Measurements from ENCODE around the gene RBPJL. TPM values are rescaled to one million over a fixed set of nuclear protein-coding genes. Genes with fewer than 3 reads are reported as not detected.

Gene RBPJL
- total RNA-seq, 4 donors from 2014 or later: not detected

GRCh38 chr20:45362804-45363610 lies 56.4 kb downstream of the RBPJL start, which contains the start of gene SYS1:
Gene SYS1, plus strand, starts transcription at chr20:45363156. Its CDS starts 376 bp downstream, at chr20:45363532.
- Histone ChIP-seq H3K27me3 (no peaks in the 10 kb centered on the region), H3K4me1 (peaks cover 5% of the 10 kb centered on the region in 2 donors), H3K4me3 (peak within 1 kb of the TSS; percentile 80 to 85), H3K36me3 (no peaks in the 10 kb centered on the region), H3K9me3 (no peaks in the 10 kb centered on the region), H3K27ac (peak within 1 kb of the TSS; percentile 94 to 95)
- peak; percentile 99 for DNase-seq
- TF ChIP-seq POLR2A (IDR thresholded peaks at IDR 0.05) (peak; percentile 68 to 93), CTCF (IDR thresholded peaks at IDR 0.05) (peak; percentile 91 to 97 (median 96))
- intact Hi-C loops (cut with DNase I; ENCODE audit: low total_unique reads): loop anchor here (2.0 kb wide), 1 partner anchor 74 kb away; no protein-coding TSS in a partner anchor

GRCh38 chr20:45363611-45364492 lies 57.2 kb downstream of the RBPJL start:
- DNase-seq: no peak
- H3K27ac ChIP-seq: peak overlapping the region; percentile 94 to 95
- peak overlapping the region; percentile 80 to 85 for H3K4me3 ChIP-seq
- H3K36me3 ChIP-seq: no peaks in the 10 kb centered on the region
- no peaks in the 10 kb centered on the region for H3K27me3 ChIP-seq
- H3K4me1 ChIP-seq: peaks cover 3 to 5% of the 10 kb centered on the region in 2 donors
- intact Hi-C loops (cut with DNase I; ENCODE audit: low total_unique reads): loop anchor here (2.0 kb wide), 1 partner anchor 73 kb away; no protein-coding TSS in a partner anchor
- TF ChIP-seq POLR2A (IDR thresholded peaks at IDR 0.05) (no peak), CTCF (IDR thresholded peaks at IDR 0.05) (no peak)
- no peaks in the 10 kb centered on the region for H3K9me3 ChIP-seq

GRCh38 chr20:45365444-45365970 lies 58.9 kb downstream of the RBPJL start:
- peaks cover 0 to 5% of the 10 kb centered on the region in 2 donors for H3K4me1 ChIP-seq
- DNase-seq: no peak
- no peak overlapping the region for H3K27ac ChIP-seq
- intact Hi-C loops (cut with DNase I; ENCODE audit: low total_unique reads): no loop called here
- no peak for TF ChIP-seq POLR2A (IDR thresholded peaks at IDR 0.05)
- TF ChIP-seq CTCF (IDR thresholded peaks at IDR 0.05): no peak
- no peaks in the 10 kb centered on the region for H3K27me3 ChIP-seq
- no peak overlapping the region for H3K4me3 ChIP-seq
- H3K9me3 ChIP-seq: no peaks in the 10 kb centered on the region
- H3K36me3 ChIP-seq: no peaks in the 10 kb centered on the region

GRCh38 chr20:45366192-45366591 lies 59.6 kb downstream of the RBPJL start:
- Histone ChIP-seq H3K27ac (no peak overlapping the region), H3K4me3 (no peak overlapping the region), H3K27me3 (no peaks in the 10 kb centered on the region), H3K36me3 (no peaks in the 10 kb centered on the region), H3K9me3 (no peaks in the 10 kb centered on the region), H3K4me1 (peaks cover 0 to 5% of the 10 kb centered on the region in 2 donors)
- intact Hi-C loops (cut with DNase I; ENCODE audit: low total_unique reads): no loop called here
- no peak for DNase-seq
- no peak for TF ChIP-seq POLR2A (IDR thresholded peaks at IDR 0.05)
- TF ChIP-seq CTCF (IDR thresholded peaks at IDR 0.05): no peak

Data from uterus (tissue), 4 donors.